HAP-1 (cell line): ENCODE data around the gene ZNF19.

Experiments
- DNase-seq, 2 experiments: peaks; one replicate each; pipeline ENCODE4 v3.0.0-alpha.2; 2016 to 2020; ENCODE audit warnings: low spot score in 2 of 2
- H3K27me3 ChIP-seq: fragments of 250-450 bp; sonication (Bioruptor Pico); 2 replicates; pipeline ENCODE4 v1.5.1; 2020; ENCODE audit warnings: low read depth, mild to moderate bottlenecking, moderate library complexity
- H3K36me3 ChIP-seq: fragments of 250-450 bp; sonication (Bioruptor Pico); replicated peaks from 2 replicates; pipeline ENCODE4 v1.5.1; 2020; ENCODE audit warnings: mild to moderate bottlenecking
- H3K4me1 ChIP-seq: fragments of 250-450 bp; sonication (Bioruptor Pico); 2 replicates; pipeline ENCODE4 v1.5.1; 2020; ENCODE audit warnings: mild to moderate bottlenecking
- H3K4me3 ChIP-seq: fragments of 250-450 bp; sonication (Bioruptor Pico); 2 replicates; pipeline ENCODE4 v1.5.1; 2020; ENCODE audit warnings: mild to moderate bottlenecking, moderate library complexity
- H3K9me3 ChIP-seq: fragments of 250-450 bp; sonication (Bioruptor Pico); 2 replicates; pipeline ENCODE4 v1.5.1; 2020; ENCODE audit warnings: mild to moderate bottlenecking, moderate library complexity
- in situ Hi-C: fragments of 300-500 bp; cut with MboI; formaldehyde crosslinking; loops from 3 replicates; pipeline ENCODE4 v1.14.3; 2020; ENCODE audit warnings: low sequenced_read_pairs, inconsistent platforms, mixed read lengths

Gene ZNF19

DNA sequence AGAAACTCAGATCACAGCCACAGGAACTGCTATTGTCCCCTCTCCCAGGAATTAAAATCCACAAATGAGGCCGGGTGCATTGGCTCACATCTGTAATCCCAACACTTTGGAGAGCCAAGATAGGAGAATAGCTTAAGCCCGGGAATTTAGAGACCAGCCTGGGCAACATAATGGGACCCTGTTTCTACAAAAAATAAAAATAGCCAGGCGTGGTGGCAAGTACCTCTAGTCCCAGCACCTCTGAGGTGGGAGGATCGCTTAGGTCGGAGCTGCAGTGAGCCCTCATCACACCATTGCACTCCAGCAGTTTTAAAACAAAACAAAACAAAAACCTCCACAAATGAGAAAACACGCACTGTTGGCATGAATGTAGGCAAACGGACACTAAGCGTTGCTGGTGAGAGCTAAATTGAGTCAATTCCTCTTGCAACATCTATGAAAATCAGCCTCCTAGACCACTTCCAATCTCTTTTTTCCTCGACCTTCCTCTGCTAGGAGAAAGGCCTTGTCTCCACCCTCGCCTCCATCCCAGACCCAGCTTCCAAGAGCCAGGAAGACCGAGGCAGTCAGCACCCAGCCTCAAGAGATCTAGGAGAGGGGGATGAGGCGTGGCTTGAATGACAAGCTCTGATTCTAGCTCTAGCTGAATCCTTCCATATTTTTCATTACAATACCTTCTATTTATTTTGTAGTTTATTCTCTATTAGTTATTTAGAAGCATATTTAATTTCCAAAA lies 62.1 kb downstream of the ZNF19 start:
- no peak for DNase-seq
- no peaks in the 10 kb centered on the region for H3K9me3 ChIP-seq
- no peaks in the 10 kb centered on the region for H3K36me3 ChIP-seq
- in situ Hi-C loops: no loop called here
- no peak overlapping the region for H3K4me3 ChIP-seq
- H3K4me1 ChIP-seq: no peaks in the 10 kb centered on the region
- peaks cover 8% of the 10 kb centered on the region for H3K27me3 ChIP-seq

DNA sequence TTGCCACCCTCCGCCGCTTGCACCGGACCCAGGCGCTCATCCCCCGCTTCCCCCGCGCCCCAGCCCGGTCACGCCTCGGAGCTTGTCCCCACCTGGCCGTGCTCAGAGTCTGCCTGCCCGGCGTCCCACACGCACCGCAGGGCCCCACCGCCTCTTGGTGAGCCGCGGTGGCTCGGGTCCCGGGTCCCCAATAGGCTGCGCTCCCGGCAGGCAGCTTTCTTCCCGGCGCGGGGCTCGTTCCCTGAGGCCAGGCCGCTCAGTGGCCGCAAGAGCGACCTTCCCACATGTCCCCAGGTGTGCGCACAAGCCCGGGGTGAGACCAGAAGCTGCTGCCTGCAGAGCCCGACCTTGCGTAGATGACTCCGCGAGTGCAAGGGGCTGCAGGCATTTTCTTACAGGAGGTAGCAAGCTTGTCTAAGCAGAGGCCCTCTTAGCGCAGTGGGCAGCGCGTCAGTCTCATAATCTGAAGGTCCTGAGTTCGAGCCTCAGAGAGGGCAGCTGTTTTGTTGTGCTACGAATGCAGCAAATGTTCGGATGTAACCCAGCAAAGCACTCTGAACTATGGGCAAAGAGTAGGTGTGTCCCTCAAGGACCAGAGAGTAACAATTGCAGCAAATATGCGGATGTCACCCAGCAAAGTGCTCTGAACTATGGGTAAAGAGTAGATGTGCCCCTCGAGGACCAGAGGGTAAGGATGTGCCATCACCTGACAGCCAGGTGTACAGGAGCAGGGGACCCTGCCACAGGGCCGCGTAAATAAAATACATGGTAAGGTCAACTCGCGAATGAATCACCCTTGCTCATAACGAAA lies 62.9 kb downstream of the ZNF19 start:
- Histone ChIP-seq H3K27me3 (peaks cover 9% of the 10 kb centered on the region), H3K4me3 (peak overlapping the region; percentile 36), H3K36me3 (no peaks in the 10 kb centered on the region), H3K4me1 (no peaks in the 10 kb centered on the region), H3K9me3 (no peaks in the 10 kb centered on the region)
- peak; percentile 72 for DNase-seq
- in situ Hi-C loops: no loop called here

DNA sequence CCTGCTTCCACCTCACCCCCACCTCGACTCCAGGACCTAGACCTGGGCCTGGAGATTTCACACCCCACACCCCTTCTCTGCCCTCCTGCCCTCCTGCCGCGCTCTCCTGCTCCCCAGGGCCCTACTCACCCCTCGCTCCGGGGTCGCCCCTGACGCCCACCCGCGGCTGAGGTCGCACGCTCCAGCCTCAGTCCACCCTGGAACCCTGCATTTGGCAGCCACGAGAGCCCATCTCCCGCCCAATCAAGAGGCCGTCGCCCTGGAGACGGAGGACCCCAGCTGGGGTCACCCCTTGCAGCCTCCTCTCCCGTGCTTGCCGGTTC lies 63.4 kb downstream of the ZNF19 start:
- no peak for DNase-seq
- Histone ChIP-seq H3K4me1 (no peaks in the 10 kb centered on the region), H3K9me3 (no peaks in the 10 kb centered on the region), H3K36me3 (no peaks in the 10 kb centered on the region), H3K27me3 (peaks cover 12% of the 10 kb centered on the region), H3K4me3 (peak overlapping the region; percentile 36)
- in situ Hi-C loops: no loop called here

DNA sequence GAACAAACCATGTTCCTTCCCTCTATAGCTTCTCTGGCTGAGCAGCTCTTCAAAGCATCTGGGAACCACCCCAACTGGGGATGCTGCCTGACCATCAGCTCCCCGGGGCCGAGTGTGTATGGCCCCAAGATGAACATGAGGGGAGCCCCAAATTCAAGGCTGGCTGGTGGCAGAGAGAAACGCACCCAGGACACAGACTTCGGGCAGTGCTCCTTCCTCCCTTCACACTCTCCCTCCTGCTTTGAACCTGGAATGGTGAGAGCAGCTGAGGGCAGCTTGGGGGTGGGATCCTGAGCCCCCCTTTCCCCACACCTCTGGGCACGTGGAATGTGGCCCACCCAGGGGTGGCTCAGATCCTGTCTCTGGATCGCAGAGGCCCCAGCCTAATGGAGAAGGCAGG lies 64.5 kb downstream of the ZNF19 start:
- Histone ChIP-seq H3K9me3 (no peaks in the 10 kb centered on the region), H3K4me1 (no peaks in the 10 kb centered on the region), H3K27me3 (peaks cover 12% of the 10 kb centered on the region), H3K4me3 (no peak overlapping the region), H3K36me3 (no peaks in the 10 kb centered on the region)
- in situ Hi-C loops: loop anchor here (25.0 kb wide), 1 partner anchor 188 kb away; no protein-coding TSS in a partner anchor
- no peak for DNase-seq

DNA sequence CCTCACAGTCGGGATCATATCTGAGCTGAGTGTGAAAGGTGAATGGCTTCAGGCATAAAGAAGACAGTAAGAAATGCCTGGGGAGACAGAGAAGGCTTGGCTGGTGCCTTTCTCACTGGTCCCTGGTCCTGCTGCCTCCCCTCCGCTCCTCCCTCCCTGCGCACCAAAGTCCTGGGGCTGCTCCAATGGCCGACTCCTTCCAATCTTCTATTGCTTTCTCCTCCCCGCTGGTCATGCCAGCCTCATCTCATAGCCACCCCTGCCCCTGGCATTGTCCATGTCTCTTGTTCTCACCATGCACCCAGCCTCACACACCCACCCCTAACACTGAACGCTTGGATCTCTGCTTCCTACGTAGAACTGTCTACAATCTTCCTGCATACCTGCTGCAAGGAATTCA lies 65.3 kb downstream of the ZNF19 start:
- Histone ChIP-seq H3K27me3 (peaks cover 13% of the 10 kb centered on the region), H3K4me1 (no peaks in the 10 kb centered on the region), H3K4me3 (no peak overlapping the region), H3K36me3 (no peaks in the 10 kb centered on the region), H3K9me3 (no peaks in the 10 kb centered on the region)
- DNase-seq: no peak
- in situ Hi-C loops: loop anchor here (25.0 kb wide), 1 partner anchor 188 kb away; no protein-coding TSS in a partner anchor
